ENCODE results near the gene KYAT1. TPM values are rescaled to one million over a fixed set of nuclear protein-coding genes. Genes with fewer than 3 reads are reported as not detected.

KYAT1 gene
- total RNA-seq, 1 experiment from 2014 or later, result 14.6 TPM

GRCh38 chr9:128906741-128907140 is 25.0 kb upstream of the KYAT1 start:
- Histone ChIP-seq H3K23ac (ENCODE audit: insufficient read length, low read depth, low read length) (no peak overlapping the region), H3K14ac (ENCODE audit: insufficient read depth, low read length) (no peak overlapping the region), H2AFZ (ENCODE audit: low read length) (no peak overlapping the region), H3K18ac (ENCODE audit: insufficient read length, low read depth, low read length) (no peak overlapping the region), H3K9ac (ENCODE audit: extremely low read depth, insufficient read length, low read length) (no peak overlapping the region), H4K91ac (ENCODE audit: insufficient read length, low read depth, low read length) (no peak overlapping the region), H3K27ac (ENCODE audit: insufficient read length, low read depth, low read length) (no peak overlapping the region), H3K4me1 (ENCODE audit: insufficient read depth, low read length) (peaks cover 3% of the 10 kb centered on the region; the same call in 1 of the 2 replicates), H4K8ac (replicated peaks; ENCODE audit: insufficient read length, low read depth, low read length) (no peak overlapping the region), H3K9me3 (ENCODE audit: control insufficient read depth, low read depth, low read length) (no peaks in the 10 kb centered on the region), H2BK15ac (ENCODE audit: low read depth, low read length) (no peak overlapping the region), H3K4me2 (ENCODE audit: insufficient read depth, insufficient read length, low read length) (no peak overlapping the region), H2AK5ac (ENCODE audit: insufficient read length, low read length) (no peak overlapping the region), H2BK20ac (ENCODE audit: low read depth, low read length, poor library complexity, severe bottlenecking) (no peak overlapping the region), H3K4ac (ENCODE audit: low read depth, low read length) (no peak overlapping the region), H3K23me2 (ENCODE audit: insufficient read length, low read depth, low read length, poor library complexity, severe bottlenecking) (no peaks in the 10 kb centered on the region), H2BK5ac (ENCODE audit: insufficient read length, low read length) (no peak overlapping the region), H2BK12ac (ENCODE audit: insufficient read length, low read depth, low read length) (no peak overlapping the region), H2BK120ac (ENCODE audit: low read depth, low read length, poor library complexity, severe bottlenecking) (no peak overlapping the region), H3K27me3 (ENCODE audit: insufficient read depth, low read length) (no peaks in the 10 kb centered on the region), H3K79me1 (ENCODE audit: insufficient read depth, low read depth, low read length, poor library complexity, severe bottlenecking) (peaks cover 4% of the 10 kb centered on the region), H4K20me1 (ENCODE audit: control insufficient read depth, insufficient read depth, insufficient read length) (no peaks in the 10 kb centered on the region), H4K5ac (ENCODE audit: insufficient read length, low read depth, low read length) (no peak overlapping the region), H3K56ac (ENCODE audit: insufficient read length, low read depth, low read length) (no peak overlapping the region), H3T11ph (ENCODE audit: low read length) (no peak overlapping the region), H3K79me2 (ENCODE audit: insufficient read depth, low read length) (peaks cover 7% of the 10 kb centered on the region; the same call in 1 of the 2 replicates)
- Mint-ChIP-seq H3K4me3 (no peak overlapping the region), H3K9me3 (no peaks in the 10 kb centered on the region), H3K36me3 (ENCODE audit: insufficient read depth in 1 of 3, low read depth in 3 of 3) (peaks cover 30 to 45% (median 34%) of the 10 kb centered on the region in 3 experiments), H3K4me1 (peaks cover 11% of the 10 kb centered on the region in 2 experiments), H3K27me3 (ENCODE audit: low read depth) (peaks cover 2% of the 10 kb centered on the region; the same call in 1 of the 2 replicates), H3K27ac (peak overlapping the region in 2 of 3 experiments; percentile 19 to 89; a peak in 3 of 7 replicates)
- TF ChIP-seq, protein P1, sequence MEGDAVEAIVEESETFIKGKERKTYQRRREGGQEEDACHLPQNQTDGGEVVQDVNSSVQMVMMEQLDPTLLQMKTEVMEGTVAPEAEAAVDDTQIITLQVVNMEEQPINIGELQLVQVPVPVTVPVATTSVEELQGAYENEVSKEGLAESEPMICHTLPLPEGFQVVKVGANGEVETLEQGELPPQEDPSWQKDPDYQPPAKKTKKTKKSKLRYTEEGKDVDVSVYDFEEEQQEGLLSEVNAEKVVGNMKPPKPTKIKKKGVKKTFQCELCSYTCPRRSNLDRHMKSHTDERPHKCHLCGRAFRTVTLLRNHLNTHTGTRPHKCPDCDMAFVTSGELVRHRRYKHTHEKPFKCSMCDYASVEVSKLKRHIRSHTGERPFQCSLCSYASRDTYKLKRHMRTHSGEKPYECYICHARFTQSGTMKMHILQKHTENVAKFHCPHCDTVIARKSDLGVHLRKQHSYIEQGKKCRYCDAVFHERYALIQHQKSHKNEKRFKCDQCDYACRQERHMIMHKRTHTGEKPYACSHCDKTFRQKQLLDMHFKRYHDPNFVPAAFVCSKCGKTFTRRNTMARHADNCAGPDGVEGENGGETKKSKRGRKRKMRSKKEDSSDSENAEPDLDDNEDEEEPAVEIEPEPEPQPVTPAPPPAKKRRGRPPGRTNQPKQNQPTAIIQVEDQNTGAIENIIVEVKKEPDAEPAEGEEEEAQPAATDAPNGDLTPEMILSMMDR (conservative IDR thresholded peaks at IDR 0.05), result no peak
- no CpG with 5 or more reads among the region's 2 CpGs for WGBS (ENCODE audit: extremely low coverage, insufficient read length, low lambda C conversion rate)
- DNase-seq, result no peak
